NCI-H1694 treated with DMSO at 0.1 percent for 48 hours (cell line): Measurements from ENCODE around the gene CDX2.

Source experiments
- DNase-seq: peaks from one replicate; lab custom pipeline; 2025; lab: John Stamatoyannopoulos, UW

The CDX2 gene

DNA sequence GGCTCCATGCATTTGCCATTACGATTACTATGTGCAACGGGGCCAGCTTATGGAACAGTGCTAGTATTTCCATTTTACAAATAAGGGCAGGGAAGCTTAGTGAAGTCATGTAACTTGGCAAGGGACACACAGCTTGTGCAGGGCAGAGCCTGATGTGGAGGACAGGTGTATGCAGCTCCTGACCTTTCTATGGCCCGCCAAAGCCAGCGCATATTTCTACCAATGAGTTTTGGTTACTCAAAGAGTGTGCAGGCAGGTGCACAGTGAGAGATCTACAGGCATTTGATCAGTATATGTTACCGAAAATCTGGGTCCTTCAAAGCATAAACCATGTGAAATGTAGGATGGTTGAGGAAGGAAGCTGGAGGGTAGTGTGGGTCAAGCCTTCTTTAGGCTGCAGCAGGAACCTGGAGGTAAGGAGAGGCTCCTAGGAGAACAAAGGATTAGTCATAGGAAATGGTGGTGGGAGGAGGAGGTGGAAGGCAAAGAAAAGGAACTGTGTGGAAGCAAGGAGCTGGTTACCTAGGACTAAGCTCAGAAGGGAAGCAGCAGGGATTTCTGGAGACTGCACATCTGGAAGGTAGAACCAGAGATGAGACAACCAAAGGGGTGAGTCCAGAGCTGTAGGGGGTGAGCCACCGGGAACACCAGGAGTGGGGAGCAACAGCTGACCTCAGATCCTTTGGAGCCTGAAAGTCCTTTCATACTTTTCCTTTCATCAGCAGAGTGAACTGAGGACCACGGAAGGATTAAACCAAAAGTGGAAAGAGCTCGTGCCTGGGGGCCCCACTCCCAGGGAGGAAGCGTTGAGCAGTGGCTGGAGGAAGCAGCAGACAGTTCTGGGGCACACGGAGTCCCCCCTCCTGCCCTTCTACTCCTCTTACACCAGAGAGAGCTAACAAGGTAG lies 53.6 kb downstream of the CDX2 start:
- no peak for DNase-seq

DNA sequence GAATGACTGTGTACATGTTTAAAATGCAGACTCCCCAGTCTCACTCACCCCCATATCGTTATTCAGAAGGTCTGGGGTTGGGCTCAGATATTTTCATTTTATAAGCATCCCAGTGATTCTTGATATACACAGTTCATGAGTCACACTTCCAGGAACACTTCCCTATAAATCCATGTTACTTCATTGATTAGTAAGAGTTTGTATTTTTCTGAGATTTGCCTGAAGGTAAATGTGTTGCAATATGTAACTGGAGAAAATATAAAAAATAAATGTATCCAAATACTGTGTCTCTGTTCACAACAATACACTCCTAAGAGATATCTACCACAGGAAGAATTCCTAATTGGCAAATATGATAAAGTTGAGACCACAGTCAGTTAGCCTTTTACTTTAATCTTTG lies 56.0 kb downstream of the CDX2 start:
- no peak for DNase-seq

DNA sequence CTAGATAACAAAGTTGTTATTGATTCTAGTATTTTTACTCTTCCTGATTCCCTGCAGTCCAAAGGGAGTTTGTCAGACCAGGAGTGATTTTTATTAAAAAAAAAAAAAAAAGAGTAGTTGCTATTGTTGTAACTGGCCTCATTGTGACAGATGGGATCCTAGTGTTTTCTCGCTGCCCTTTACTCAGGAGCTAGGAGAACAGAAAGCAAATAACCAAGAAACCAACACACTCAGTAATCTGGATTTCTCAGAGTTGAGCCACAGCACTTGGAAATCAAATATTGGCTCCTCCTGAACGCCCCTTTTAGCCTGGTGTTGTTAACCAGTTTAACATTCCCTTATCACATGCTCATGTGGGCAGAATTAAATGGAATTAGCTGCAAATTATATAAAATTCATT lies 57.6 kb downstream of the CDX2 start:
- DNase-seq, result no peak
